Osteoblast (primary cell): Measurements from ENCODE around the gene LIPI. TPM values are rescaled to one million over a fixed set of nuclear protein-coding genes. Genes with fewer than 3 reads are reported as not detected.
"Not testable (repeated sequence)": the region's sequence is repeated elsewhere in the genome, so short reads cannot be mapped to it uniquely, and the experiment has no call there.

Experiments
- DNase-seq: peaks from one replicate; pipeline ENCODE4 v3.0.0; 2011; ENCODE audit warnings: low spot score, mixed read lengths; ENCODE audit not compliant: insufficient read length; ENCODE audit errors: missing footprints
- H2AFZ ChIP-seq: 2 replicates; pipeline ENCODE4 v1.6.0; 2011; ENCODE audit warnings: mild to moderate bottlenecking, low read length
- H3K27ac ChIP-seq: 2 replicates; pipeline ENCODE4 v1.5.1; 2011; ENCODE audit warnings: mild to moderate bottlenecking, low read depth, low read length, moderate library complexity
- H3K27me3 ChIP-seq: 2 replicates; pipeline ENCODE4 v1.6.0; 2012; ENCODE audit warnings: mild to moderate bottlenecking, control low read depth, inconsistent platforms, low read length, moderate library complexity; ENCODE audit not compliant: insufficient read depth
- H3K36me3 ChIP-seq: 2 replicates; pipeline ENCODE4 v1.5.1; 2011; ENCODE audit warnings: mild to moderate bottlenecking, low read length, control low read depth, moderate library complexity; ENCODE audit not compliant: insufficient read depth
- H3K4me1 ChIP-seq: 2 replicates; pipeline ENCODE4 v1.5.1; 2011; ENCODE audit warnings: mild to moderate bottlenecking, low read length, control low read depth, moderate library complexity; ENCODE audit not compliant: insufficient read depth
- H3K4me2 ChIP-seq: 2 replicates; pipeline ENCODE4 v1.6.0; 2011; ENCODE audit warnings: mild to moderate bottlenecking, low read length; ENCODE audit not compliant: insufficient read depth
- H3K4me3 ChIP-seq: fragments of 200-600 bp; sonication (generic); 3 replicates; pipeline ENCODE4 v1.5.1; 2012; ENCODE audit warnings: mild to moderate bottlenecking, low read length, inconsistent platforms; ENCODE audit not compliant: insufficient read depth
- H3K79me2 ChIP-seq: 2 replicates; pipeline ENCODE4 v1.6.0; 2012; ENCODE audit warnings: mild to moderate bottlenecking, low read length, control low read depth, inconsistent platforms; ENCODE audit not compliant: insufficient read depth
- H3K9me3 ChIP-seq: 2 replicates; pipeline ENCODE4 v1.5.1; 2011; ENCODE audit warnings: low read depth, low read length, control low read depth
- H4K20me1 ChIP-seq: 2 replicates; pipeline ENCODE4 v1.6.0; 2012; ENCODE audit warnings: mild to moderate bottlenecking, low read length, control low read depth; ENCODE audit not compliant: insufficient read depth
- CTCF ChIP-seq: IDR thresholded peaks from 2 replicates; pipeline ENCODE4 v1.5.1; 2011; ENCODE audit warnings: mild to moderate bottlenecking, low read depth, low read length, moderate library complexity; ENCODE audit errors: extremely low read depth
- total RNA-seq: library from RNA; depleted of rRNA; stranded (reverse); fragments of >200 nt; gene quantifications from 2 replicates; pipeline ENCODE4 v1.2.3, GENCODE V29; 2012

LIPI gene
- total RNA-seq, 1 donor: not detected

GRCh38 chr21:14092834-14093560 is 117.8 kb downstream of the LIPI start:
- no peaks in the 10 kb centered on the region for H3K4me1 ChIP-seq
- no peaks in the 10 kb centered on the region for H3K27me3 ChIP-seq
- no peaks in the 10 kb centered on the region for H3K79me2 ChIP-seq
- no peaks in the 10 kb centered on the region for H3K9me3 ChIP-seq
- H3K36me3 ChIP-seq: no peaks in the 10 kb centered on the region
- no peak overlapping the region for H2AFZ ChIP-seq
- no peak for TF ChIP-seq CTCF
- no peaks in the 10 kb centered on the region for H4K20me1 ChIP-seq
- no peak overlapping the region for H3K4me3 ChIP-seq
- no peak for DNase-seq
- no peak overlapping the region for H3K4me2 ChIP-seq
- no peak overlapping the region for H3K27ac ChIP-seq

DNA sequence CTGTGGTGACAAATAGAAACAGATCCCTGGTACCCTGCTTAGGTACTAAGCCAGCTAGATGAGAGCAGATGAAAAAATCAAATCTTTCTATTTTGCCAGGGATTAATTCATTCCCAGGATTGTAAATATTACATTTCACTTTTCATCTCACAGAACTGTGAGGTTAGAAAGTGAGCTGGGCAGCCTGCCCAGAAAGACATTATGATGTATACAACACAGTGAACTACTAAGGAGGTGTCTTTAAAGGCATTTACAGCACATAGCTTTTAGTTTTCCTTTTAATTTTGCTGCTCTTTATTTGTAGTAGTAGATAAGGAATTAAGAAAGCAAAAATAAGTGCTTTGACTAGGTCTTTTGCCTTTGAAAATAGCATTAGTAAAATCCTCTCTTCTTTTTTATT is 120.6 kb downstream of the LIPI start:
- H3K4me2 ChIP-seq, H3K27ac ChIP-seq, H2AFZ ChIP-seq, H4K20me1 ChIP-seq, H3K9me3 ChIP-seq, H3K4me3 ChIP-seq, H3K27me3 ChIP-seq, H3K79me2 ChIP-seq, H3K36me3 ChIP-seq, DNase-seq, H3K4me1 ChIP-seq: not testable (repeated sequence)

DNA sequence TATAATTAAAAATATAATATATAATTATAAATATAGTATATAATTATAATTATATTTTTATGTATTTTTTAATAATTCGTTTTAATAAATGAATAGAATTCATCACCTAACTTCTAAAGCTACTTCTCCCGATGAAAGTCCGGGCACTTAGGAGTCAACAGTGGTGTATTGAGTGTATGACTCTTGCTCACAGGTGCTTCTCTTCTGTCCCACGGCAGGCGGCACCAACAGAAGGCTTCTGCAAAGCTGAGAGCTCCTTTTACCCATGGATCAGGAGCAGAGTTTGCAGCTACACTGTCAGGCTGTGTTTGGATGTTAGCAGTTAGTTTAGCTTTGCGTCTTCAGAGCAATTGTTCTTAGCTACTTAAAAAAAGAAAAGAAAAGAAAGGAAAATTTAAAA is 122.4 kb downstream of the LIPI start:
- TF ChIP-seq CTCF: no peak
- Histone ChIP-seq H3K27ac (no peak overlapping the region), H3K36me3 (no peaks in the 10 kb centered on the region), H3K4me3 (no peak overlapping the region), H2AFZ (no peak overlapping the region), H3K27me3 (no peaks in the 10 kb centered on the region), H3K79me2 (no peaks in the 10 kb centered on the region), H3K4me2 (no peak overlapping the region), H3K4me1 (no peaks in the 10 kb centered on the region), H4K20me1 (no peaks in the 10 kb centered on the region), H3K9me3 (no peaks in the 10 kb centered on the region)
- DNase-seq: no peak

GRCh38 chr21:14086553-14086952 is 124.2 kb downstream of the LIPI start:
- H3K4me2 ChIP-seq: no peak overlapping the region
- H3K4me3 ChIP-seq: no peak overlapping the region
- no peak overlapping the region for H2AFZ ChIP-seq
- no peak overlapping the region for H3K27ac ChIP-seq
- H3K79me2 ChIP-seq: no peaks in the 10 kb centered on the region
- no peak for TF ChIP-seq CTCF
- no peaks in the 10 kb centered on the region for H3K9me3 ChIP-seq
- no peaks in the 10 kb centered on the region for H3K36me3 ChIP-seq
- no peaks in the 10 kb centered on the region for H3K4me1 ChIP-seq
- no peak for DNase-seq
- no peaks in the 10 kb centered on the region for H4K20me1 ChIP-seq
- H3K27me3 ChIP-seq: no peaks in the 10 kb centered on the region
